HG03025 (cell line): Measurements from ENCODE around the gene ARID3C.

ENCODE experiments used
- ATAC-seq: cut with Tn5 transposase; IDR thresholded peaks from one replicate; pipeline ENCODE4 v1.9.1; 2021; ENCODE audit warnings: mild to moderate bottlenecking, moderate library complexity; ENCODE audit not compliant: unreplicated experiment, low FRiP score

Gene ARID3C

GRCh38 chr9:34603610-34604231, 25.1 kb downstream of the ARID3C start:
- ATAC-seq = no peak

GRCh38 chr9:34601937-34602573, 26.8 kb downstream of the ARID3C start:
- ATAC-seq = no peak

- ATAC-seq = no peak
Measured at GRCh38 chr9:34600908-34601307, 28.0 kb downstream of the ARID3C start.

GRCh38 chr9:34599546-34599945, 29.3 kb downstream of the ARID3C start:
- ATAC-seq = no peak

- ATAC-seq = no peak
Measured at GRCh38 chr9:34594177-34594576, 34.7 kb downstream of the ARID3C start.

- ATAC-seq = no peak
Measured at GRCh38 chr9:34592895-34593601, 35.8 kb downstream of the ARID3C start.

GRCh38 chr9:34591917-34592866, 36.7 kb downstream of the ARID3C start:
- no peak for ATAC-seq

- ATAC-seq = no peak
Measured at GRCh38 chr9:34591248-34591916, 37.5 kb downstream of the ARID3C start.

GRCh38 chr9:34590381-34591247, 38.3 kb downstream of the ARID3C start:
- ATAC-seq = no peak

GRCh38 chr9:34589636-34590380, 39.1 kb downstream of the ARID3C start, which contains the start of gene CNTFR:
Gene CNTFR, minus strand, starts transcription at chr9:34589724. Its CDS starts 20,743 bp downstream, at chr9:34568981.
- no peak for ATAC-seq

- no peak for ATAC-seq
Measured at GRCh38 chr9:34588671-34589635, 39.9 kb downstream of the ARID3C start.

GRCh38 chr9:34587271-34587670, 41.6 kb downstream of the ARID3C start:
- no peak for ATAC-seq

- ATAC-seq = no peak
Measured at GRCh38 chr9:34585946-34586669, 42.8 kb downstream of the ARID3C start.

GRCh38 chr9:34584970-34585369, 43.9 kb downstream of the ARID3C start:
- no peak for ATAC-seq

- no peak for ATAC-seq
Measured at GRCh38 chr9:34582787-34583186, 46.1 kb downstream of the ARID3C start.

GRCh38 chr9:34581318-34581717, 47.5 kb downstream of the ARID3C start:
- ATAC-seq = no peak

GRCh38 chr9:34580358-34580757, 48.5 kb downstream of the ARID3C start:
- ATAC-seq = no peak
